GM19467 (cell line): Measurements from ENCODE around the gene OR56B4.
"Not testable (repeated sequence)": the region's sequence is repeated elsewhere in the genome, so short reads cannot be mapped to it uniquely, and the experiment has no call there.

Source experiments
- ATAC-seq: cut with Tn5 transposase; IDR thresholded peaks from one replicate; pipeline ENCODE4 v1.9.1; 2021; ENCODE audit warnings: mild to moderate bottlenecking, moderate library complexity; ENCODE audit not compliant: unreplicated experiment

The OR56B4 gene, protein sequence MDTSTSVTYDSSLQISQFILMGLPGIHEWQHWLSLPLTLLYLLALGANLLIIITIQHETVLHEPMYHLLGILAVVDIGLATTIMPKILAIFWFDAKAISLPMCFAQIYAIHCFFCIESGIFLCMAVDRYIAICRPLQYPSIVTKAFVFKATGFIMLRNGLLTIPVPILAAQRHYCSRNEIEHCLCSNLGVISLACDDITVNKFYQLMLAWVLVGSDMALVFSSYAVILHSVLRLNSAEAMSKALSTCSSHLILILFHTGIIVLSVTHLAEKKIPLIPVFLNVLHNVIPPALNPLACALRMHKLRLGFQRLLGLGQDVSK

DNA sequence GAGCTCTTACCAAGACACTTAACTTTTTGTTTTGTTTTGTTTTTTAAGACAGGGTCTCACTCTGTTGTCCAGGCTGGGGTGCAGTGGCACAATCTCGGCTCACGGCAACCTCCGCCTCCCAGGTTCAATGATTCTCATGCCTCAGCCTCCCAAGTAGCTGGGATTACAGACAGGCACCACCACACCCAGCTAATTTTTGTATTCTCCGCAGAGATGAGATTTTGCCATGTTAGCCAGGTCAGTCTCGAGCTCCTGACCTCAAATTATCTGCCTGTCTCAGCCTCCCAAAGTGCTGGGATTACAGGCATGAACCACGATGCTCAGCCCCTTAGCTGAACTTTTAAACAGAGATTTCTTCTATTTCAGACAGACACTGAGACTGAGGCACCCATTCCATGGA lies at the start of gene OR56B4:
TSS of gene OR56B4 (plus strand) at position 301 of the 400 bp plus-strand sequence. CDS start at position 396, 95 bp downstream.
- ATAC-seq, result not testable (repeated sequence)

DNA sequence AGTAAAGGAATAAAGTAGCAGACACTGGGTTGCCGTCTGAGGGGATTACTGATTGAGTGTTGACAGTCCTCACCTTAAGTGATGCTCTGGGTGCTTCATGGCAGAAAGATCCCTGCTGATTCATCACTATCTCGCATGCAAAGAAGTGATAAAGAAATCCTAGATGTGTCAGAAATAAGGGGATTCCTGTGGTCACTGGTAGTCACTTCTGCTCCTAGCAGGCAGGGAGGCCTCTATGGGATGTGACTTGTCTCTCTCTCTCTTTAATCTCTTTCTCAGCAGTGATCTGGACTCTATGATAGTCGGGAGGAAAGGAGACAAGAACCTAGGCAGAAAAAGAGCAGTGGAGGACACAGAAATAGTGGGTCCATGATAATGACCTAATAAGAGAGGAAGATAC lies 46.0 kb upstream of the OR56B4 start:
- no peak for ATAC-seq

DNA sequence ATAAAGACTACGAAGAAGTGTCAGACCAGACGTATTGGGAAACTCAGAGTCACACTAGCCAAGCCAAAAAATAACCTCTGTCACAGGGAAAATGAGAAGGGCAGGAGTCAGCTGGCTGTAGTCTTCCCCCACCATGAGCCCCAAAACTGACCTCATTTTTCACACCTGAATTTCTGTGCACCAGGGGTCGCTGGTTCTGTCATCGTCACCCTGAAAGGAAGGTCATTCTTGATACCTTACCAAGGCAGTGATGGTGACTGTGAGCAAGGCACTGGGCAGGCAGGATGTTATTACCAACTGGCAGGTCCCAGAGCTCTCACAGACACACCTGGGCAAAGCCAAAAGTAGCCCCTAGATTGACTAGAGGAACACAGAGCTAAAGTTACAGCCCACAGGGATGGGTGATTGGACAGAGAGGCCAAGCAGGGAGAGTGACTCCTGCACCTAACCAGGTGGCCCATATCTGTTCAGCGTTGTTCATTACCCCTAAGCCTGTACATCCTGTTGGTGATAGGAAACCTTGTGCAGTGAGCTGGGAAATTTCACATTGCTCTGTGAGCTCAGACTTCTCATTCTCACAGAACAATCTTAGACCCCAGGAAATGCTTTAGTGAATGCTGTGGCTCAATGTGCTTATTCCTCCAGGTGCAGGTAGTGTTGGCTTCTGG lies 44.7 kb upstream of the OR56B4 start:
- peak; percentile 57 for ATAC-seq

DNA sequence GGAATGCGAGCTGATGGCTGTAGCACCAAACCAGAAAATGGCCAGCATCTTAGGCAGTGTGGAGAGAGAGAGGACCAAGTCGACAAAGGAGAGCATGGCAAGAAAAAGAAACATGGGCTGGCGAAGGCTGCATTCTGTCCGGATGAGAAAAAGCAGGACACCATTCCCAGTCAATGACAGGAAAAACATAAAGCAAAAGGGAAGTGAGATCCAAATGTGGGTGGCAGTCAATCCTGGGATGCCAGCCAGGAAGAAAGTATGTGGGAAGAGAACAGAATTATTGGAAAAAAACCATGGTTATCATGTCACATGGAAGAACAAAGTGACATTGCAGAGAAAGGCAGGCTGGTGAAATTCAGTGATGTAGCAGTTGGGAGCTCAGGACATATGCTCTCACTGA lies 40.0 kb upstream of the OR56B4 start:
- ATAC-seq, result no peak

DNA sequence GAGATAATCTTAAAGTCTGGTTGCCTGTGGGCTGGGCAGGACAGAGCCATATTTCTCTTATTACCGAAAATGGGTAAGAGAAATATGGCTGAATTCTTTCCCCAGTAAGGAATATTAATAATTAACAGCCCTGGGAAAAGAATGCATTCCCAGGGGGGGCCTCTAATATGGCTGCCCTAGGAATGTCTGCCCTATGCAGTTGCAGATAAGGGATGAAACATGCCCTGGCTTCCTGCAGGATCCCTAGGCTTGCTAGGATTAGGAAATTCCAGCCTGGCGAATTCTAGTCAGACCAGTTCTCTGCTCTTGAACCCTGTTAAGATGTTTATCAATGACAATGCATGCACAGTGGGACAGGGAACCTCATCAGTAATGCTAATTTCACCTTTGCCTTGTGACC lies 31.0 kb upstream of the OR56B4 start:
- ATAC-seq, result not testable (repeated sequence)

DNA sequence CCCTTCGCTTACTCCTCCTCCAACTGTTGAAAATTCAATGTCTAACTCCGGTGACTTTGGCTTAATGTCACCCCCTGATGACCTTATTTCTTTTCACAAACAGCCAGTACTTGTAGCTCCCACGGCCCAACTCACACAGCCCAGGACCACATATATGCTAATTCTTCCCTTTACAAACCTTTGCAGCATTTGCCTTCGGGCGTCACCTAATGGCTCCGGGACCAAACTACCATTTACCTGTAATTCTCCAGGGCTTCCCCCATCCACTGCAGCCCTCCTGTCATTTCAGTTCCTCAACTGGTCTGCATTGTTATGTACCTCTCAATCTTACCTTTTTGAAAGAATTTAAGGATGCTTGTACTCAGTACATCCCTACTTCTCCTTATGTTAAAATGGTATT lies 29.8 kb upstream of the OR56B4 start:
- no peak for ATAC-seq

DNA sequence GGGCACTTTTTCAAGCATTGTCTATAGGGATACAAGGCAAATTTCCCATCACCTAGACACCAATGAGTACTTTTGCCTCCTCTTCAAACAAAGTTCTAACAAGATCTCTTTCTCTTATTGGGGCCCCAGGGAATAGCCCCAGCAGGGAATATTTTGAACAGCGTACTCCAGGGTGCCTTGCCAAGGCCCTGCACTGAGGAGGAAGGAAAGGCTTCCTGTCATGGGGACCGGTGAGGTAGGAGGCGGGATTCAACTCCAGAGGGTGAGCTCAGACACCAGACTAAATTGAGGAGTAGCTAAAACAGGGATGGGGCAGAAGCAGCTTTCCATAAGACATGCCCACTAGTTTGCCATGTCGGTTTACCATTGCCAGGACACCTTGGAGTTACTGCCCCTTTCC lies 28.0 kb upstream of the OR56B4 start:
- no peak for ATAC-seq

DNA sequence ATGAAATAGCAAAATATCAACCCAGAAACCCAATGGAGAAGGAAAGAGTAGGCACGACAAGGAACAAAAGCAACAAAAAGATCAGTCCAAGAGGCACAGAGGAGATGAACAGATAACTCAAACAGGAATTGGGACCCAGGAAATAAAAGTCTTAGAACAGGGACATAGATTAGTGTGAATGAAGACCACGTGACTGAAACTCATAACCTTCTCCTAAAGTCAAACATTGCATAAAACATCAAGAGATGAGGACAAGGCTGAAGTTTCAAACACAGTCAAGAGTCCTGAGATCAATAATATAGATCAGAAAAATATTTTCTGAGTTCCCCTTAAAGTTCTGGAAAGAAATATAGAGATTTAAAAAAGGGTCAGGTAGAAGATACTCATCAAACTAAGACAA lies 24.4 kb upstream of the OR56B4 start:
- ATAC-seq, result no peak

DNA sequence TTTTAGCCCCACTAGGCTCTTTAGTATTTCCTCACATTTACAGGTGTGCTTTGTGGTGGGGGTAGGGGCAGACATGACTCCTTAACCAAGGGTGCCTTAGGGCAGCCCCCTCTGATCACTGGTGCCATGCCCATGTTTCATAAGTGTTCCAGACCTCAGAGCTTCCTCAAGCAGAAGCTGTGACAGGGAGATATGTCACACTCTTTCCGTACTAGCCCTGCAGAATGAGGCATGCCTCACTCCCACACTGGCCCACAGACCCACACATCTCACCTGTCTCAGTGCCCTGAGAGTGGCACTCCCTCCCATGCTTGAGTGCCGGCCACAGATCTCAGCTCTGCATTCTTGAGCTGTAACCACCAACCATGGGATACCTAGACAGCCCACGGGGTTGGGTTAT lies 22.9 kb upstream of the OR56B4 start:
- no peak for ATAC-seq

DNA sequence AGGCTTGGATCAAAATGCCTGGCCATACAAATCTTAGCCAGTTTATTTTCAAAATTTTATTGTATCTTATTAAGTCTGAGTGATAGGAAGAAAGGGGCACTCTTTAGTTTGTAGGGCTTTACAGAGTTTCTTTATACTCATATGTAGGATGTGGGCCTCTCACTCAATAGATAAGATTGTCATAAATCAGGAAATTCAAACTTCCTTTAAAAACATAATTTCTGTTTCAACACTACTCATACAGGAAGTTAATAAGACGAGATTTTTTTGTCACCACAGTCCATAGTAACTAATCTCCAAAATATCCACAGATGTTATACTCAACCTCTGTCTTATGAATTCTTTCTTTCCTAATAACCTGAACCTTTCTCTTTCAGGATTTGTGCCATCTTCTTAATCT lies 13.3 kb upstream of the OR56B4 start:
- no peak for ATAC-seq

DNA sequence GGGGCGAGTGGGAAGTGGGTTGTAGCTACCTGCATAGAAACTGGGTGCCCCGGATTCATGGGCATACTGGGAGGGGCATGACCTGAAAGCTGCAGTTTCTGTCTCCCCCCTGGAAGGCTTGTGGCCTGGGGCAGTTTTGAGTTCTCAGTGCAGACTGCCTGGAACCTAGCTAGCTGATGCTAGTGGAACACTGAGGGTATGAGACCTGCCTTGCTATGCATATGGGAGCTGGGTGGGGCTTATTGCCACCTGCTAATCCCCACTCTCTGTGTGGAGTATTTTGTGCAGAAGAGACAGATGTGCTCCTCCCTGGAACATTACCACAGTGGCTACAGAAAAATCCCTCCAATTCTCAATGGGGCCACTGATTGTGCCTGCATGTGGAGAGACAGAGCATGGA lies 11.7 kb upstream of the OR56B4 start:
- no peak for ATAC-seq

DNA sequence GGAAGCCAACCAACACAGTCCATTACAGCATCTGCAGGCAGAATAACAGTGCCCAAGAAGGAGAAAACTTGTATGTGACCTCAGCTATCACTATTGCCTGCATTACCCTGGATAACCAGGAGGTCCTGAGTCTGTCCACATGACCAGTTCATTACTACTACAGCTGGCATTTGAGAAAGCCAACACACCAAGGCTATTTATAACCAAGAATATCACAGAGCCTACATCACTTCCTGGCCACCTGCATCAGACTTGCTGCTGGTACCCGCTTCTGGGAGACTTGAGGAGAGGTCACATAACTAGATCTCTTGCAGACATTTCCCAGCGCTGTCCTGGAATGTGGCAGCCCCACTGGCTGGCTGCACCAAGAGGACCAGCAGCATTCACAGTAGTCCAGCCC lies 11.1 kb upstream of the OR56B4 start:
- no peak for ATAC-seq

DNA sequence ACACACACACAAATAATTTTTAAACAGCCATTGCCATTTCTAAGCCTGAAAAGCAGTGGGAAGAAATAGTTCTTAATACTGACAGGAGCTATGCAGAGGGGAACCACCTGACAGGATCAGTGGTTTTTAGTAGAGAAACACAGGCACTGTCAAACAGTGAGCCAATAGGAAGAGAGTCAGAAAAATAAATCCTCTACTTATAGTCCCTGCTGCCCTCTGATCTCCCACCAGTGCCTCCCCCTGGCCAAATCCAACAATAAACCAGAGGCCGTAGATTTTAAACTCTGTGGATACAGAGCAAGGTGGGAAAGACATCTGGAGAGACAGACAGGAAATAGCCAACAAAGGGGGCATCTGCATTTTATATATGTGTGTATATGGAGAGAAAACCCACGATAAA lies 7.9 kb upstream of the OR56B4 start:
- ATAC-seq, result no peak

DNA sequence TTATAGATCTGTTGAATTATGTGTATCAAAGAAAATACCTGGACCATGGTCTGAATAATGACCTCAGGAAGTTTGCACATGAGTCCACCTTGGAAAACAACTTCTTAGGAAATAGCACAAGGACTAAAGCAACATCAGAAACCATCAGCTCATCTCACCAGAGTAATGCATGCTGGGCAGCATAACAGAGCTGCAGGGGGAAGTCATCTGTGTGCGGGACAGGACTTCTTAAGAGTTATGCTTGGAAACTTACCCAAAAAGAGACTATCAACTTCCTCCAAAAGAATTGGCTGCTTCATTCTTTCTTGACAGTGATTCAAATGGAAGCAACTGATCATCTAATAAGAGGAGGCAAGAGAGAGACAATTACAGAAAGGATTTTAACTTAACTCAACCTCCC lies 2.5 kb downstream of the OR56B4 start:
- ATAC-seq, result no peak

DNA sequence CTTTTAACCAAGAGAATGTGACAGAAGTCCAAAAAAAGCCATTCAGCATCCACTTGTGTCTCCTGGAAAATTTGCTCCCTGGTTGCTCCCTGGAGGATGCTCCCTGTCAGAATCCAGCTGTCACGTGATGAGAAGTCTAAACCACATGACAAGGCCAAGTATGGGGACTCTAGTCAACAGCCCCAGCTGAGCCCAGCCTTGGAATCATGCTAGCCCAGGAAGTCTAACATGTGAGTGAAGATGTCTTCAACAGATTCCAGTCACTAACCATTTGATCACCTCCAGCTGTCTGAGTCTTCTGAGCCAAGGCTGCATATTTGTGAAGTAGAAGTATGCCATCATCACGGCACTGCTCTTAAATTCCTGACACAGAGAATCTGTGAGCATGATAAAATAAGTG lies 4.2 kb downstream of the OR56B4 start:
- ATAC-seq, result no peak

DNA sequence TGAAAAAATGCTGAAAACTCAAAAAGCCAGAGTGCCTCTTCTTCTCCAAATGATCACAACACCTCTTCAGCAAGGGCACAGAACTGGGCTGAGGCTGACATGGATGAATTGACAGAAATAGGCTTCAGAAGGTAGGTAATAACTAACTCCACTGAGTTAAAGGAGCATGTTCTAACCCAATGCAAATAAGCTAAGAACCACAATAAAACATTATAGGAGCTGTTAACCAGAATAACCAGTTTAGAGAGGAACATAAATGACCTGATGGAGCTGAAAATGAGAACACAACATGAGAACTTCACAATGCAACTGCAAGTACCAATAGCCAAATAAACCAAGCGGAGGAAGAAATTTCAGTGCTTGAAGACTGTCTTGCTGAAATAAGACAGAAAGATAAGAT lies 9.2 kb downstream of the OR56B4 start:
- ATAC-seq, result no peak

DNA sequence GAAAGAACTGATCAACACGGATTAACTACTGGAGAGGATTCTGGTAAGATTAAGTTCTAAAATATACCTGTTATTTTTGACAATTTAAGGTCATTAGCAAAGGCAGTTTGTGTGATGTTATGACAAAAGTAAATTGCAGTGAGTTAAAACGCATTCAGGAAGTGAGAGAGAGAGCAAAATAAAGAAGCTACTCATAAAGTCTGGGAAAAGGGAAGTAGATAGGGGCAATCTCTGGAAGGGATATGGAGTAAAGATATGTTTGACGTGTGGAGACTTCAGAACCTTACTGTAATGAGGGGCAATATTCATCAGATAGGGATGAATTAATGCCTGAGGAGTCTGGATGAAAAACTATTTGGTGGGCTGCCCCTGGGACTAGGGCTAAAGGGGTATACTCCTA lies 16.8 kb downstream of the OR56B4 start:
- ATAC-seq, result no peak

DNA sequence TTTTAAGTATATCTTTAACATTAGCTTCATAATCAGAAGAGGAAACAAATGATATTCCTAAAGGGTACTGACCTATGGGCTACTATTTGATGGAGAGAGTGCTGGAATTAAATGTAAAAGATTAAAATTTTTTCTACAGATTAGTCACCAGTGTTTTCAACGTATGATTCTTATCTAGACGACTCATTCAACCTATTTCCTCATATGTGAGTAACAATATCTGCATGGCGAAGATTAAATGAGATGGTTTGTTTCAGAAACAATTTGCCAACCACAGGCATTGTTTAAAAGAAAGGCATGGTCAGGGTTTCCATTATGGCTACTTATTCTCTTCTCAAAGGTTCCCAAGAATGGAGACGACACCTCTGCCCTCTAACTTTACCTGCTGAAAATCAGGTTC lies 20.4 kb downstream of the OR56B4 start:
- no peak for ATAC-seq

DNA sequence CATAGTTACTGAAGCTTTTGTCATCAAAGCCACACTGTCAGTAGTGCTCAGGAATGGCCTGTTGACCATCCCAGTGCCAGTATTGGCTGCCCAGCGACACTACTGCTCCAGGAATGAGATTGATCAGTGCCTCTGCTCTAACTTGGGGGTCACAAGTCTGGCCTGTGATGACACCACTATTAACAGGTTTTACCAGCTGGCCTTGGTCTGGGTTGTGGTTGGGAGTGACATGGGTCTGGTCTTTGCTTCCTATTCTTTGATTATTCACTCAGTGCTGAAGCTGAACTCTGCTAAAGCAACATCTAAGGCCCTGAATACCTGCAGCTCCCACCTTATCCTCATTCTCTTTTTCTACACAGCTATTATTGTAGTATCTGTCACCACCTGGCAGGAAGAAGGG lies 21.5 kb downstream of the OR56B4 start:
- no peak for ATAC-seq

DNA sequence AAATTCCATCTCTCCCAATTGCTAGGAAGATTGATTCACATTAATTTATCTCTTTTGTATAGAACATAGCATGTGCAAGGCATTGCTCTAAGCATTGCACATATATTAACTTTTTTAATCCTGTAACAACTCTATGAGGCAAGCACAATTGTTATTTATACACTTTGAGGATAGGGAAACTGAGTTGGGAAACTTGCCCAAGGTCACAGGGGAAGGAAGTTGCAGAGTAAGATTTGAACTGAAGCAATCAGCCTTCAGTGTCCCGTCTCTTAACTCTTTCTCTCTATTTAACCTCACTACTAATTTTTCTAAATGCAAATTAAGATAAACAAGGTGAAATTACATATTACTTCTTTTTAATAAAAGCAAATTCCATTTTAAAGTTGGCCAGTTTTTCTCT lies 22.2 kb downstream of the OR56B4 start:
- ATAC-seq, result no peak

DNA sequence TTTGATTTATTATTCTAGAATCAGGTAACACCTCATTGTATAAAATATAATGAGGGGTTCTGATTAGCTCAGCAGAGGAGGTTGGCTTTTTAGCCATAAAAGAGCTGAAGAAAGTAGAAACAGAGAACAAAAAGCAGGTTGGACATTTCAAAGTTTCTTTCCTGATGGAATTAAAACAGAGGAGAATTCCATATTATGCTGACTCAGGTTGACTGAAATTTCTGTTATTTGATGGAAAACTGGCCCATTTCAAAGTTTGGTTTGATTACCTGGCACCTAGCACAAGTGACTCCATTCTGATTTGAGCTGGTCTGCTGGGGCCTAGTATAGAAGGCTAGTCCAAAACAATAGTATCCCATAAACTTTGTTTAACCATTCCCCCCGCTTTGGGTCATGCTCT lies 24.9 kb downstream of the OR56B4 start:
- no peak for ATAC-seq

DNA sequence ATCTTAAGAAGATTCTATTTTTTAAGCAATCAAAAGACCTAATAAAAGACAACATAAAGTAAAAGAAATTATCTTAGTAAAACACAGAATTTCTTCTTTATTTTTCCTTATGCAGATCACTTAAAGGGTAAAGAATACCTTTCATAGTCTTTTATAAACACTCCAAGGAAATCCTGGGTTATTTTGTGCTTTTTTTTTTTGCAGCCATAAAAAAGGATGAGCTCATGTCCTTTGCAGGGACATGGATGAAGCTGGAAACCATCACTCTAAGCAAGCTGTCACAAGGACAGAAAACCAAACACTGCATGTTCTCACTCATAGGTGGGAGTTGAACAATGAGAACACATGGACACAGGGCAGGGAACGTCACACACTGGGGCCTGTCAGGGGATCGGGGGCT lies 28.5 kb downstream of the OR56B4 start:
- ATAC-seq, result not testable (repeated sequence)

DNA sequence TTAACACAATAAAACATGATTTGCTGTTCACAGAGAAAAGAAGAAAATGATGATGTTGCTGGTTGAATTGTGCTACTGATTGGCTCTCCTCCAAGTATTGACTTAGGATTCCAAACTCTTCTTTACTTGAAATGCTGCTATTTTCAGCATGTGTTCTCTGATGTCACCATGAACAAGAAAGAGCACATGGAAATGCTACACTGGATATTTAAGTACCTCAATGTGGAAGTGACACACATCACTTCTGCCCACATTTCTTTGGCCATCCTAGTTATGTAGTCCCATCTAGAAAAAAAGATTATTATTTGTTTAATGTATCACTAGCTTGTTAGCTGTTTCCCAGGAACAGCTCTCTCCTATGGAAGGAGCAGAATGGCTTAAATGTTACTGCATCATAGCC lies 35.5 kb downstream of the OR56B4 start:
- ATAC-seq, result no peak
